Posterior cingulate gyrus (tissue), 11 donors: ENCODE results near the gene NCOA1.

Experiments
- DNase-seq, 10 donors: peaks; one replicate each; pipeline versions ENCODE4 v3.0.0 to v3.0.0-alpha.2; 2020 to 2021; ENCODE audit warnings: mixed read lengths in 3 of 10
- intact Hi-C: fragments of 100-400 bp; cut with DNase I; formaldehyde crosslinking; loops from one replicate; pipeline ENCODE4 v1.15.1; 2023

Gene NCOA1

GRCh38 chr2:24723665-24724064 is 232.6 kb downstream of the NCOA1 start:
- no peak for DNase-seq
- intact Hi-C loops = no loop called here

GRCh38 chr2:24724111-24724775 is 233.2 kb downstream of the NCOA1 start:
- no peak for DNase-seq
- intact Hi-C loops = no loop called here

GRCh38 chr2:24725956-24726355 is 234.9 kb downstream of the NCOA1 start:
- intact Hi-C loops = no loop called here

GRCh38 chr2:24730481-24730880 is 239.4 kb downstream of the NCOA1 start:
- no peak for DNase-seq
- intact Hi-C loops = no loop called here

More at GRCh38 chr2:24725956-24726355, 234.9 kb downstream of the NCOA1 start:
- DNase-seq = no peak

GRCh38 chr2:24731040-24731439 is 240.0 kb downstream of the NCOA1 start:
- DNase-seq = no peak
- intact Hi-C loops = no loop called here

GRCh38 chr2:24731923-24732322 is 240.9 kb downstream of the NCOA1 start:
- intact Hi-C loops = no loop called here
- DNase-seq = no peak

- DNase-seq = no peak
- intact Hi-C loops = no loop called here
These were observed 243.7 kb downstream of the NCOA1 start for GRCh38 chr2:24734741-24735140.

- intact Hi-C loops = no loop called here
- no peak for DNase-seq
These were observed 248.4 kb downstream of the NCOA1 start for GRCh38 chr2:24739354-24740025.

- intact Hi-C loops = no loop called here
- DNase-seq = no peak
These were observed 249.1 kb downstream of the NCOA1 start for GRCh38 chr2:24740142-24740541.

GRCh38 chr2:24742730-24743129 is 251.7 kb downstream of the NCOA1 start:
- DNase-seq = no peak
- intact Hi-C loops = no loop called here

- intact Hi-C loops = no loop called here
- DNase-seq = no peak
These were observed 252.9 kb downstream of the NCOA1 start for GRCh38 chr2:24743924-24744323.

GRCh38 chr2:24744356-24744755 is 253.3 kb downstream of the NCOA1 start:
- intact Hi-C loops = no loop called here

GRCh38 chr2:24745825-24746224 is 254.8 kb downstream of the NCOA1 start:
- DNase-seq = no peak
- intact Hi-C loops = no loop called here

More at GRCh38 chr2:24744356-24744755, 253.3 kb downstream of the NCOA1 start:
- no peak for DNase-seq

- intact Hi-C loops = no loop called here
- DNase-seq = no peak
These were observed 256.2 kb downstream of the NCOA1 start for GRCh38 chr2:24747299-24747698.

- no peak for DNase-seq
- intact Hi-C loops = no loop called here
These were observed 258.1 kb downstream of the NCOA1 start for GRCh38 chr2:24749069-24749691.

GRCh38 chr2:24754985-24755705 is 264.1 kb downstream of the NCOA1 start:
- no peak for DNase-seq
- intact Hi-C loops = no loop called here

- no peak for DNase-seq
- intact Hi-C loops = no loop called here
These were observed 265.7 kb downstream of the NCOA1 start for GRCh38 chr2:24756789-24757188.

GRCh38 chr2:24761866-24762265 is 270.8 kb downstream of the NCOA1 start:
- no peak for DNase-seq
- intact Hi-C loops = no loop called here

- no peak for DNase-seq
- intact Hi-C loops = no loop called here
These were observed 271.5 kb downstream of the NCOA1 start for GRCh38 chr2:24762518-24762917.

- intact Hi-C loops = no loop called here
- no peak for DNase-seq
These were observed 272.8 kb downstream of the NCOA1 start for GRCh38 chr2:24763843-24764242.

- intact Hi-C loops = no loop called here
- no peak for DNase-seq
These were observed 275.6 kb downstream of the NCOA1 start for GRCh38 chr2:24766609-24767008.
